ENCODE results near the gene FEZF2.

- TF ChIP-seq MYC (CRISPR knock-in tag; IDR thresholded peaks at IDR 0.05; ENCODE audit: borderline replicate concordance) = no peak
- TF ChIP-seq SIN3A (IDR thresholded peaks at IDR 0.05; ENCODE audit: borderline replicate concordance, low read depth, low read length) = no peak
Observed at GRCh38 chr3:62413687-62414086, 40.3 kb upstream of the FEZF2 start.
